GM19397 (cell line): ENCODE results near the gene TTC1.

Source experiments
- ATAC-seq: cut with Tn5 transposase; IDR thresholded peaks from one replicate; pipeline ENCODE4 v1.9.1; 2021; ENCODE audit warnings: mild to moderate bottlenecking, moderate library complexity; ENCODE audit not compliant: unreplicated experiment

The TTC1 gene

DNA sequence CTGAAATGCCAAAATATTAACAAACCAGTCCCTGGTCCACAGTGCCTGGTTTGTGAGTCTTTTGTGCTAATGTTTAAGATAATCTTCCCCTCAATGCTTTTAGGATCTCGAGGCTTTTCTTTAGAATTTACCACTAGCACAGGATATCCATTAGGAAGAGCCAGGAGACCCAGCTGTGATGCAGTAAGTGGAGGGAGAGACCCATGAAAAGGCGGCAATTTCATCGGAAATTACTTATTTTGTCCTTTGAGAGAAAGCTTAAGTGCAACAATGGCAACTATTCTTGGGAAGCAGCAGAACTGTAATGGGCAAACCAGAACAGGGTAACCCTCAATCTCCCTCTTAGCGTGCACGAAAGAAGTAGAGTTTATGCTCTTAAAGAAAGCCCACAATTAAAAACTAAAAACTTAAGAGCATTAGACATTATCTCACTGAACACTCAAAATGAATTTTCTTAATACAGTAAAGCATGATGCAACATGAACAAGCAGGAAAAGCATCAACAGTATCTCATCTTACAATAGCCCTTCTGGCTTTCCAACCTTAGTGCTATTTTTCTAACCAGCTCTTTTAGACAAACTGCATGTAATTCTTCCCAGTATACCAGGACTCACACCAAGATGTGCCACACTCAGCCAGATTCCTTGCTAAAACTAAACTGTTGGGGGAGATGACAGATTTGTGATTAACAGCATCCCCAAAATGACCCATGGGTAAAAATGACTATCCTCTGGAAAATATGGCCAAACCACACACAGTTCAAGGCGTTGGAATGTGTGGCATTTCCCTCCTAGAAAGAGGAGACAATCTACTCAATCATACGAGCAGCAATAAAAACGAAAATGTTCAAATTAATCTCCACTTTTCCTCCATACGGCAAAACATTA, 73.9 kb downstream of the TTC1 start:
- no peak for ATAC-seq

DNA sequence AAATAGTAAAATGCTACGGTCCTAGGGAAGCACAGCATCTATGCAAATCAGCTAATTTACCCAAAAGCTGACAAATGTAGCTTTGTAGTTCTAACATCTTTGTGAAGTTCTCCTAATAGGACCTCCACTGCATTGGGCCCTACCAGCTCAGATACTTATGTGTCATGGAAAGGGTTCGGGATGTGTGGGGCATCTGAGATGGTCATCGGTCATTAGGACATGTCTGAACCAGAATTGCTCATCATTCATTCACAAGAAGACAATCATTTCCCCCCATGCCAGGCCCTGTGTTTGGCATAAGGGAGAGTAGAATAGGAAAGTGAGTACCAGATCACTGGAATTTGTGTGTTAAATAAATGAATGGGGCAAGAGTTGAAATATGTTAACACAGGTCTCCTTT, 74.6 kb downstream of the TTC1 start:
- ATAC-seq: no peak

DNA sequence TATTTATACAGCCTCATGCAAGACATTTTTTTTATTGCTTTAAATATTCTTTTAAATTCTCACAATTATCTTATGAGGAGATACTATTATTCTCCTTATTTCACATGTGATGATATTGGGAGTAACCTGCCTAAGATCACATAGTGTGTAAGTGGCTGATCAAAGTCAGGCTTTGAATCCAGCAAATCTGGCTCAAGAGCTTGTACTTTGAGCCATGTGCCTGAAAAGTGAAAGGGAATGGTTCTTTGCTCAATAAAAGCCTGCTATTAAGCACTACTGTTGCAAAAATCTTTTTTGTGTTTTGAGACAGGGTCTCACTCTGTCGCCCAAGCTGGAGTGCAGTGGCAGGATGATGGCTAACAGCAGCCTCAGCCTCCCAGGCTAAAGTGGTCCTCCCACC, 75.2 kb downstream of the TTC1 start:
- no peak for ATAC-seq

DNA sequence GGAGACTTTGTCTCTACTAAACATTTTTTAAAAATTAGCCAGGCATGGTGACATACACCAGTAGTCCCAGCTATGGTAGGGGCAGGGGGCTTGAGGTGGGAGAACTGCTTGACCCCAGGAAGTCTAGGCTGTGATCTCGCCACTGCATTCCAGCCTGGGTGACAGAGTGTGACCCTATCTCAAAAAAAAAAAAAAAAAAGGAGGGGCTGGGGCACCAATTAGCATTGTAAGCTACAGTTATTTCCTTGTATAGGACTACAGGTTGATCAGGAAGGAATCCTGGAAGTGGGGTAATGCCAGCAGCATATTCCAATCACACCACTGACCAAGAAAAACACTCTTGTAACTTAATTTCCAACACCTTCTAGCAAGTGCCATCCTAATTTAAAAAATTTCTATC, 78.3 kb downstream of the TTC1 start:
- ATAC-seq: no peak

DNA sequence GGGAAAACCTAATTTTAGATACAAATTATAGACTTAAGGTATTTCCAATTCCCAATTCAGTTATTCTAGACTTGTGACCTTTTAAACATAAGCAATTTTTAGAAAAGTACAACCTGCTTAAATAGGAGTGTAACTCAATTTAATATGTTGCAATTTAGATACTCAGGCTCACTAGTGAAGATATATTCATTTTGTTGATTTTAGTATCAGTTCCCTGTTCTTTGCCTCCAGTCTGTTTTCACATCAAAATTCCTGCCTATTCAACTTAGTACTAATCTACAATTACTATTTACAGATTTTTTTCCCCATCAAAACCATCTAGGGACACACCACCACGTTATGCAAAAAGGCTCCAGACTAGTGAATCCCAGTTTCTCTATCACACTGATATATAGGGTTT, 79.9 kb downstream of the TTC1 start:
- no peak for ATAC-seq

DNA sequence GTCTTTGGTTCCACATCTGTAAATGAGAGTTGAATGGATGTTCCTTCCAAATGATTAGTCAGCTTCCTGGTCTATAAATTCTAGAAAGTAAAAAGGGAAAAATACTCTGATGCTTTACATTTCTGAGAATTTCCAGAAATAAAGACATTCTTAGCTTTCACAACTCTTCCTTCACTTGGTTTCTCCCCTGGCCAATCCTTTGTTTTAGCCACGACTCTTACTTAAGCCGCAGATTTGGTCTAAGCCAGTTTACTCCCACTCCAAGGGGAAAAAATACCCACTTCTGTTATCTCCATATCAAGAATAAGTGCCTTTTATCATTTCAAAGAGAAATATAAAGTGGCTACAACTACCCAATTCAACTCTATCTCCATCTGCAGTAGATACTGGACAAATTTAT, 80.6 kb downstream of the TTC1 start:
- no peak for ATAC-seq

GRCh38 chr5:160090059-160090458, 81.1 kb downstream of the TTC1 start:
- ATAC-seq: no peak

DNA sequence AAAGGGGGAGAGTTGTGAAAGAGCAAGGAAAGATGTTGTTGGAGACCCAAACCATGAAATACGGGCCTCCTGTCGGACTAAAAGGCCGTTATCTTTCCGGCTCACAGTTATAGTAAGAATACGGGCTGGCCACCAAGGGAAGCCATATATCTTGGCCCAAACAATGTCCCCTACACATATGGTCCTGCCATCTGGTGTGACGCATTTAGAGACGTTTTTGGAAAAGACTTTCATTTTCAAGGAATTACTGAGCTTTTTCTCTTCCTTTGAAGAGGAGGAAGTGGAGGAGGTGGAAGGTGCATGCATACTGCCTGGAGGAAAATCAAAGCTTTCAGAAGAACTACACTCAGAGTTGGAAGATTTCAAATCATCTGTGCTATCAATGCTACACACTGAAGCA, 83.6 kb downstream of the TTC1 start:
- ATAC-seq: no peak

DNA sequence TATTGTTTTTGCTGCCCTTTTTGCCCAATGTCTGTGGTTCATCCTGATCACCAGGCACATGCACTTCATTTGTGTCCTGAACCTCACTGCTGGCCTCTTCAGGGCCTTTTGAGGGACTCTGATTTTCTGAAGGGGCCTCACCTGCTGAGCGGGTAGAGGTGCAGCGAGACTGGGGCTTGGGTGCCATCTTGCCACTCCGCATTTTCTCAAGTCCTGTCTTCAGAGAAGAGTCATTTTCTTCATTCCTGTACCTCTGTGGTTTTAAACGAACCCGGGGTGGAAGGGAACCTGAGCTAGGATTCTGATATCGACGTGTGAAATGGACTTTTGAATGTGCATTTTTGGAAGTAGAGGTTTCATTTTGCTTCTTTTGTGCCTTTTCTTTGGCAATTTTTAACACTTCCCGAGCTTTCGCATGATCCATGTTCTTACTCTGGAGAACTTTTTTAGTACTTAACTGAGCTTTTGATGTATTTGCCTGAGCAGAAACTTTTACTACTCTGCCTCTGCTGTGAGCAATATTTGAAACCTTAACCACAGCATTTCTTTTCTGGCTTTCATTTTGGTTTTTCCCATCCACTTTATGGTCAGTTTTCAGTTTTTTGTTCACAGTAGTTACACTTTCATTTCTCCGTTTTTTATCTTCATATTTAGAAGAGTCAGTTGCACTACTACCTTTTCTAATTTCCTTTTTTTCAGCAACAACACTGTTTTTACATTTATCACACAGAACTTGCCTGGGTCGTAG, 84.2 kb downstream of the TTC1 start:
- peak; percentile 70 for ATAC-seq

- no peak for ATAC-seq
Observed at GRCh38 chr5:160096178-160096577, 87.2 kb downstream of the TTC1 start.

DNA sequence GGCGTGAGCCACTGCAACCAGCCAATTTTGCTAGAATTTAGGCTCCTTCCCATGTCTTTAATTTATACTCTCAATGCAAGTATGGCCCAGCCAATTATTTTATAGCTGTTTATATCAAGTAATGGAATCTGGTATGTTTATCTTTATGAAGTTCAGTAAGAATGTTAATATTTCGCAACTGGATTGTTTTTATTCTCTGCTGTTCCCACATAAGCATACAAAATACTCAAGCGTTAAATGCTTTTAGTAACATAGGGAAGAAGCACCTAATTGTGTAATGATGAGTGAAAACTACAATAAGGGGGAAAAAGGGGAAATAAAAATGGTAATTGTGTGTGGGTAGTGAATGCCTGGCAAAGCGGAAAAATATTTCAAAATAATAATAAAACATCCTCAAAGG, 89.1 kb downstream of the TTC1 start:
- ATAC-seq: no peak

GRCh38 chr5:160105686-160106360, 96.9 kb downstream of the TTC1 start:
- ATAC-seq: peak; percentile 71

GRCh38 chr5:160108124-160108523, 99.2 kb downstream of the TTC1 start:
- ATAC-seq: no peak
